DOHH2 (cell line): ENCODE data around the gene KDM3A.

ENCODE experiments used
- H3F3A ChIP-seq: fragments of 200-600 bp; sonication (generic), shearing (Covaris generic); 2 replicates; pipeline ENCODE4 v1.6.0; 2016; ENCODE audit warnings: antibody characterized with exemption, mild to moderate bottlenecking; ENCODE audit not compliant: control insufficient read depth, insufficient read depth
- H3K27ac ChIP-seq: fragments of 200-600 bp; sonication (generic); 2 replicates; pipeline ENCODE4 v1.5.1; 2014; ENCODE audit warnings: low read depth, mild to moderate bottlenecking, low read length, moderate library complexity
- H3K27me3 ChIP-seq: fragments of 200-600 bp; sonication (generic); 2 replicates; pipeline ENCODE4 v1.6.1; 2014; ENCODE audit warnings: mild to moderate bottlenecking, low read length, mixed read lengths; ENCODE audit not compliant: control insufficient read depth
- H3K36me3 ChIP-seq: fragments of 200-600 bp; sonication (generic); 2 replicates; pipeline ENCODE4 v1.6.1; 2014; ENCODE audit warnings: mild to moderate bottlenecking, low read length, moderate library complexity, mixed read lengths; ENCODE audit not compliant: control insufficient read depth
- H3K4me1 ChIP-seq: fragments of 200-600 bp; sonication (generic); 2 replicates; pipeline ENCODE4 v1.6.1; 2014; ENCODE audit warnings: mild to moderate bottlenecking, low read length, mixed read lengths; ENCODE audit not compliant: control insufficient read depth
- H3K4me2 ChIP-seq: fragments of 200-600 bp; sonication (generic); 2 replicates; pipeline ENCODE4 v1.6.0; 2014; ENCODE audit warnings: mild to moderate bottlenecking, low read length, moderate library complexity
- H3K4me3 ChIP-seq: fragments of 200-600 bp; sonication (generic); 2 replicates; pipeline ENCODE4 v1.5.1; 2014; ENCODE audit warnings: mild to moderate bottlenecking, low read length, mixed read lengths
- H3K79me2 ChIP-seq: fragments of 200-600 bp; sonication (generic); 2 replicates; pipeline ENCODE4 v1.6.1; 2014; ENCODE audit warnings: mild to moderate bottlenecking, low read length, mixed read lengths; ENCODE audit not compliant: control insufficient read depth
- H3K9me2 ChIP-seq: fragments of 200-600 bp; sonication (generic); replicated peaks from 2 replicates; pipeline ENCODE4 v1.6.1; 2014; ENCODE audit warnings: mild to moderate bottlenecking, low read length, mixed read lengths; ENCODE audit not compliant: control insufficient read depth
- H3K9me3 ChIP-seq: fragments of 200-600 bp; sonication (generic); 2 replicates; pipeline ENCODE4 v1.6.1; 2014; ENCODE audit warnings: antibody characterized with exemption, low read length, mixed read lengths; ENCODE audit not compliant: control insufficient read depth, insufficient read depth
- H4K20me1 ChIP-seq: fragments of 200-600 bp; sonication (generic); 2 replicates; pipeline ENCODE4 v1.6.0; 2014; ENCODE audit warnings: low read depth, mild to moderate bottlenecking, antibody characterized with exemption, low read length, moderate library complexity; ENCODE audit not compliant: control insufficient read depth, insufficient read depth
- EZH2phosphoT487 ChIP-seq: fragments of 200-600 bp; sonication (generic); IDR thresholded peaks from 2 replicates; pipeline ENCODE4 v1.6.1; 2017; ENCODE audit warnings: borderline replicate concordance, mild to moderate bottlenecking, antibody characterized with exemption, low read length, moderate library complexity, mixed read lengths
- TF ChIP-seq, protein P1 (sequence below): fragments of 200-600 bp; sonication (generic); IDR thresholded peaks from one replicate; pipeline ENCODE4 v1.5.1; 2014; ENCODE audit warnings: antibody characterized with exemption, mild to moderate bottlenecking, low read depth, low read length; ENCODE audit not compliant: poor library complexity, severe bottlenecking

Gene KDM3A

DNA sequence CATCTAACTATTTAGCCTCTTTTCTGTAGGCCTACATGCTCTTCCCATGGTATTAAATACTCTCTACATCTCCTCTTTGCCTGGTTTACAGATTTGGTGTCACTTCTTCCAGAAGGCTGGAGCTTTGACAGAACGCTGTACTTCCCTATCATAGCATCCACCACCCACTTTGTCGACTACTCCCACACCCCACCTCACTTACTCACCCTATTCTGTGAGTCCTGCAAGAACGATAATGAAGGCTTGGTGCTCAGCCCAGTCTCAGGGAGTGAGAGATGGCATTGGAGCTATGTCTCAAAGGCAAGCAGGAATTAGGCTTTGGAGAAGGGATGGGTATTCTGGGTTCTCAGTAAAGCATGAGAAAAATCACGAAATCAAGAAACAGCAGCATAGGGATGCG, 20.3 kb upstream of the KDM3A start:
- Histone ChIP-seq H3K27me3 (peaks cover 5% of the 10 kb centered on the region), H3K36me3 (no peaks in the 10 kb centered on the region), H3K4me3 (no peak overlapping the region), H3F3A (no peaks in the 10 kb centered on the region), H3K9me3 (no peaks in the 10 kb centered on the region; the same call in 1 of the 2 replicates), H3K4me2 (no peak overlapping the region), H3K4me1 (no peaks in the 10 kb centered on the region), H4K20me1 (no peaks in the 10 kb centered on the region), H3K79me2 (no peaks in the 10 kb centered on the region), H3K9me2 (no peaks in the 10 kb centered on the region), H3K27ac (no peak overlapping the region)
- TF ChIP-seq, protein P1, sequence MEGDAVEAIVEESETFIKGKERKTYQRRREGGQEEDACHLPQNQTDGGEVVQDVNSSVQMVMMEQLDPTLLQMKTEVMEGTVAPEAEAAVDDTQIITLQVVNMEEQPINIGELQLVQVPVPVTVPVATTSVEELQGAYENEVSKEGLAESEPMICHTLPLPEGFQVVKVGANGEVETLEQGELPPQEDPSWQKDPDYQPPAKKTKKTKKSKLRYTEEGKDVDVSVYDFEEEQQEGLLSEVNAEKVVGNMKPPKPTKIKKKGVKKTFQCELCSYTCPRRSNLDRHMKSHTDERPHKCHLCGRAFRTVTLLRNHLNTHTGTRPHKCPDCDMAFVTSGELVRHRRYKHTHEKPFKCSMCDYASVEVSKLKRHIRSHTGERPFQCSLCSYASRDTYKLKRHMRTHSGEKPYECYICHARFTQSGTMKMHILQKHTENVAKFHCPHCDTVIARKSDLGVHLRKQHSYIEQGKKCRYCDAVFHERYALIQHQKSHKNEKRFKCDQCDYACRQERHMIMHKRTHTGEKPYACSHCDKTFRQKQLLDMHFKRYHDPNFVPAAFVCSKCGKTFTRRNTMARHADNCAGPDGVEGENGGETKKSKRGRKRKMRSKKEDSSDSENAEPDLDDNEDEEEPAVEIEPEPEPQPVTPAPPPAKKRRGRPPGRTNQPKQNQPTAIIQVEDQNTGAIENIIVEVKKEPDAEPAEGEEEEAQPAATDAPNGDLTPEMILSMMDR: no peak
- no peak for TF ChIP-seq EZH2phosphoT487

DNA sequence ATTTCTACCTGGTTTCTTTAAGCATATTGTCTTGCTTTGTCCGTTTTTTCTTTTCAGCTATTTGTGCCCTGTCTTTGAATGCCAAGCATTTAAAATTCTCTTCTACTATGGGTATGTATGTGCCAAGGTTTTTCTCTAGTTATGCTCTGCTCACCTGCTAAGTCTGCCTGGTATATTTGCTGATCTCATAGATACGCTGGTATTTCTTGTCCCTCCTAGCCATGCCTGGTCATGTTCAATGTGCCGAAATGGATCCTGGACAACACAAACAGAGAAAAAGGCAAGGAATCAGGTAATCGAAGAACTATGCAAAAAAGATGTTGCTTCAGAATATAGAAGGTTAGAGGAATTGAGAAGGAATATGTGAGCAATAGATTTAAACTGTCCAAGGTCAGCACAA, 14.9 kb upstream of the KDM3A start:
- Histone ChIP-seq H3K9me2 (no peaks in the 10 kb centered on the region), H3K4me1 (no peaks in the 10 kb centered on the region), H3K36me3 (no peaks in the 10 kb centered on the region), H4K20me1 (no peaks in the 10 kb centered on the region), H3K9me3 (peaks cover 6% of the 10 kb centered on the region), H3K4me3 (no peak overlapping the region), H3K27ac (no peak overlapping the region), H3K4me2 (no peak overlapping the region), H3K27me3 (peaks cover 9% of the 10 kb centered on the region), H3F3A (no peaks in the 10 kb centered on the region), H3K79me2 (no peaks in the 10 kb centered on the region)
- no peak for TF ChIP-seq EZH2phosphoT487
- TF ChIP-seq, protein P1: no peak

DNA sequence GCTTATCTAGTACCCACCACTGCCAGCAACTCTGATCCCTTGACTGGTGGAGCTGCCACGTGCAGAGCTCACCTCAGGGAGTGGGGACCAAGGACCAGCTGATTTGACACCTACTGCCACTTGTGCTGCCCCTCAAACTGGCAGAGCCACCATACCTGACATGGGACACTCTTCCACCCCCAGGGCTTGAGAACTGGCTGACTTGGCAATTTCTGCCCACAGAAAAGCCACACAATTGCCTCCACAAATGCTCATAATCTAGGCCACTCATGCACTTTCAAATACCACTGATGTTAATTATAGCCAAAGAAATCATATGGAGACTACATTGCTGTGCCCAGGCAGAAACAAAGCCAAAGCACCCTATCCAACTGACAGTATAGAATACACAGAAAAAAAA, 11.8 kb upstream of the KDM3A start:
- Histone ChIP-seq H3K4me3 (no peak overlapping the region), H3K4me2 (no peak overlapping the region), H4K20me1 (no peaks in the 10 kb centered on the region), H3K27me3 (peaks cover 5% of the 10 kb centered on the region), H3F3A (no peaks in the 10 kb centered on the region), H3K36me3 (no peaks in the 10 kb centered on the region), H3K79me2 (no peaks in the 10 kb centered on the region), H3K9me2 (no peaks in the 10 kb centered on the region), H3K27ac (no peak overlapping the region), H3K4me1 (no peaks in the 10 kb centered on the region), H3K9me3 (peaks cover 6% of the 10 kb centered on the region; the same call in 1 of the 2 replicates)
- TF ChIP-seq, protein P1: no peak
- TF ChIP-seq EZH2phosphoT487: no peak

DNA sequence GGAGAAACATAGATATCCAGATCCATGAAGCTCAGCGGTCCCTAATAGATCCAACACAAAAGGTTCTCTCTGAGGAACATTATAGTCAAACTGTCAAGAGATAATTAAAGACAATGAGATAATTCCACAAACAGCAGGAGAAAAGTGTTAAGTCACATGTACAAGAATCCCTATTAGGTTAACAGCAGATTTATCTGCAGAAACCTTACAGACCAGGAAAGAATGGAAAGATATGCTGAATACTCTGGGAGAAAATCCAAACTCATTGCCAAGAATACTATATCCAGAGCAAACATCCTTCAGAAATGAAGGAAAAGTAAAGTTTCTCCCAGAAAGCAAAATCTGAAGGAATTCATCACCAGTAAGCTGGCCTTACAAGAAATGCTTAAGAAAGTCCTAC, 10.8 kb upstream of the KDM3A start:
- H3K9me3 ChIP-seq: peaks cover 6% of the 10 kb centered on the region; the same call in 1 of the 2 replicates
- peaks cover 5% of the 10 kb centered on the region for H3K27me3 ChIP-seq
- no peaks in the 10 kb centered on the region for H3F3A ChIP-seq
- H3K4me3 ChIP-seq: no peak overlapping the region
- TF ChIP-seq, protein P1: no peak
- TF ChIP-seq EZH2phosphoT487: no peak
- H3K27ac ChIP-seq: no peak overlapping the region
- no peaks in the 10 kb centered on the region for H3K79me2 ChIP-seq
- H3K4me2 ChIP-seq: no peak overlapping the region
- no peaks in the 10 kb centered on the region for H3K36me3 ChIP-seq
- no peaks in the 10 kb centered on the region for H3K9me2 ChIP-seq
- H4K20me1 ChIP-seq: no peaks in the 10 kb centered on the region
- no peaks in the 10 kb centered on the region for H3K4me1 ChIP-seq
